ENCODE measurements around the gene UBE2J2. TPM values are rescaled to one million over a fixed set of nuclear protein-coding genes. Genes with fewer than 3 reads are reported as not detected.

The UBE2J2 gene
- total RNA-seq, 2 experiments from 2014 or later, result 62.4 to 63.5 TPM

GRCh38 chr1:1232208-1232795, 41.4 kb downstream of the UBE2J2 start, which contains the start of gene B3GALT6:
B3GALT6 (plus strand) TSS chr1:1232237; CDS start chr1:1232279, 42 bp downstream.
- H3K27ac Mint-ChIP-seq, result peak within 1 kb of the TSS; percentile 91
- ChIA-PET CTCF (interaction anchor here (1.1 to 3.7 kb wide), 3 partner anchors 111 to 213 kb away, joined by 3 to 47 read pairs (median 4); no protein-coding TSS in a partner anchor), POLR2A (interaction anchor here (1.0 to 3.2 kb wide), 9 partner anchors 8 to 192 kb away, joined by 3 to 19 read pairs (median 9); partner anchors contain the start of genes TNFRSF4 and UBE2J2)
- no peak for DNase-seq
- H3K4me3 Mint-ChIP-seq, result peak within 1 kb of the TSS; percentile 85
- no peaks in the 10 kb centered on the region for H3K27me3 Mint-ChIP-seq
- peaks cover 37% of the 10 kb centered on the region for H3K4me1 Mint-ChIP-seq
- H3K36me3 Mint-ChIP-seq (ENCODE audit: low read depth), result peaks cover 47% of the 10 kb centered on the region
- H3K9me3 Mint-ChIP-seq, result peaks cover 3% of the 10 kb centered on the region

- Mint-ChIP-seq H3K4me1 (peaks cover 37% of the 10 kb centered on the region), H3K27ac (peak within 1 kb of the TSS; percentile 91), H3K27me3 (no peaks in the 10 kb centered on the region), H3K4me3 (peak within 1 kb of the TSS; percentile 85), H3K9me3 (peaks cover 3% of the 10 kb centered on the region), H3K36me3 (ENCODE audit: low read depth) (peaks cover 47% of the 10 kb centered on the region)
- POLR2A ChIA-PET, result interaction anchor here (0.8 to 3.2 kb wide), 17 partner anchors 9 to 191 kb away, joined by 3 to 21 read pairs (median 6); partner anchors contain the start of genes TNFRSF18, TNFRSF4 and UBE2J2
- CTCF ChIA-PET, result interaction anchor here (0.8 to 3.7 kb wide), 11 partner anchors 12 to 212 kb away, joined by 3 to 47 read pairs (median 3); partner anchors contain the start of gene UBE2J2
- DNase-seq, result peak; percentile 97
Measured at GRCh38 chr1:1231400-1232207, 42.0 kb downstream of the UBE2J2 start, which contains the start of gene SDF4. SDF4 (minus strand) TSS chr1:1232001; CDS start chr1:1228772, 3,229 bp downstream.

DNA sequence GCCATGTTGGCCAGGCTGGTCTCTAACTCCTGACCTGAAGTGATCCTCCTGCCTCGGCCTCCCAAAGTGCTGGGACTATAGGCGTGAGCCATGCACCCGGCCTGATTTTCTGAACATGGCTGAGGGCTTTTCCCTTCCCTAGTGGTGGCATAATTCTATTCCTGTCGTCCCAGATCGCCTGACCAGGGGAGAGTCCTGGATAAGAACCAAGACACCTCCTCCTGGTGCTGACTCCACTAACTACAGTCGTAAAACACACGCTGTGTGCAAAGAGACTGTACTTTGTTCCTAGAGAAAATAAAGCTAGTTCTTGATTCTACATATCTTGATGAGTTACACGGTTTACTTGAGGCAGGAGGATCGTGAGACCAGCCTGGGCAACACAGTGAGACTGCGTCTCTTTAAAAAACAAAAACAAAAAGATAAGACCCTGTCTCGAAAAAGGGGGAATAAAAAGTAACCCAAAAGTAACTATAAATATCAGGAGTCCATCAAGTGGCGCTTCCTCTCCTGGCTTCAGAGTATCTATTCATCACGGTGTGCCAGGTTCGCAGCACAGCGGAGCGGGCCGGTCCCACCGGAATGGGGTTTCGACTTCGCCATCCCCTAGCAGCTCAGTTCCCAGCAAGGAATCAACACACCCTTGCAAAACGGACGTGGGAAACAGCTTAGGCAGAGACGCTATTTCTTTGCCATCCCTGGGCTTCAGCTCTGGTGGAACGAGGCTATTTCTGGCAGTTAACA, 42.8 kb downstream of the UBE2J2 start:
- no peak for DNase-seq
- H3K27ac Mint-ChIP-seq, result peak overlapping the region; percentile 91
- peaks cover 3% of the 10 kb centered on the region for H3K9me3 Mint-ChIP-seq
- peaks cover 54% of the 10 kb centered on the region for H3K36me3 Mint-ChIP-seq (ENCODE audit: low read depth)
- no peaks in the 10 kb centered on the region for H3K27me3 Mint-ChIP-seq
- H3K4me1 Mint-ChIP-seq, result peaks cover 41% of the 10 kb centered on the region
- ChIA-PET CTCF (interaction anchor here (0.8 to 3.7 kb wide), 11 partner anchors 11 to 212 kb away, joined by 3 to 47 read pairs (median 3); partner anchors contain the start of gene UBE2J2), POLR2A (interaction anchor here (0.8 to 3.2 kb wide), 15 partner anchors 9 to 167 kb away, joined by 3 to 21 read pairs (median 9); partner anchors contain the start of genes TNFRSF18, TNFRSF4 and UBE2J2)
- H3K4me3 Mint-ChIP-seq, result peak overlapping the region; percentile 85

GRCh38 chr1:1229770-1230169, 43.9 kb downstream of the UBE2J2 start:
- H3K36me3 Mint-ChIP-seq (ENCODE audit: low read depth), result peaks cover 65% of the 10 kb centered on the region
- POLR2A ChIA-PET, result interaction anchor here (2.0 to 3.2 kb wide), 4 partner anchors 11 to 108 kb away, joined by 11 to 19 read pairs (median 14); partner anchors contain the start of gene TNFRSF4
- CTCF ChIA-PET, result interaction anchor here (1.1 to 3.7 kb wide), 2 partner anchors 10 to 108 kb away, joined by 3 to 47 read pairs; no protein-coding TSS in a partner anchor

DNA sequence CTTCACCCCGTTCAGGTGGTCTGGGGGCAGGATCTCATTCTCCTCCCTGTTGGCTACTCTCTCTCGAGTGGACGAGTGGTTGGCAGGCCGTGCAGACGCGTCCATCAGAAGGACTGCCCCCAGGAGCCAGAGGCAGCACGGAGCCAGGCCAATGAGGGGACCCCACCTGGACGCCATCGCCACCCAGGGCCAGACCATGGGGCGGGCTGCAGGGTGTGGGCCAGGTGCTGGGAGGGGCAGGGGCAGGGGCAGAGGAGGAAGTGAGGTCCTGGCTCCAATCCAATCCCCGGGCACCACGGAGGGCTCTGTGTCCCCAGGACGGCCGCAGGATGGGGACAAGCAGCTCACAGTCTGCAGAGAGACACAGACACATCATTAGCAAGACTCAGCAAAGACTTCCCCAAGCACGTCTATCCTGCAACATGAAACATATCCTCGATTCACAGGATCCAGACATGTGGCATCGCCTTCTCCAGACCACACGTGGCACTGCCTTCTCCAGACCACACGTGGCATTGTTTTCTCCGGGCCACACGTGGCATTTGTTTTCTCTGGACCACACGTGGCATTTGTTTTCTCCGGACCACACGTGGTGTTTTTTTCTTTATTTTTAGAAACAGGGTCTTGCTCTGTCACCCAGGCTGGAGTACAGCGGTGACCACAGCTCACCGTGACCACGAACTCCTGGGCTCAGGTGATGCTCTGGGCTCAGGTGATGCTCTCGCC, 44.9 kb downstream of the UBE2J2 start:
- Mint-ChIP-seq H3K27ac (no peak overlapping the region), H3K4me3 (no peak overlapping the region), H3K27me3 (no peaks in the 10 kb centered on the region), H3K36me3 (ENCODE audit: low read depth) (peaks cover 65% of the 10 kb centered on the region), H3K4me1 (peaks cover 34% of the 10 kb centered on the region), H3K9me3 (peaks cover 5% of the 10 kb centered on the region)
- POLR2A ChIA-PET, result interaction anchor here (0.6 kb wide), 1 partner anchor 33 kb away, joined by 3 read pairs; no protein-coding TSS in a partner anchor
- DNase-seq, result no peak
- CTCF ChIA-PET, result interaction anchor here (1.1 to 3.7 kb wide), 2 partner anchors 9 to 107 kb away, joined by 3 to 47 read pairs; no protein-coding TSS in a partner anchor

More at GRCh38 chr1:1229770-1230169, 43.9 kb downstream of the UBE2J2 start:
- Mint-ChIP-seq H3K4me3 (peak overlapping the region; percentile 85), H3K27me3 (no peaks in the 10 kb centered on the region), H3K9me3 (peaks cover 5% of the 10 kb centered on the region), H3K4me1 (peaks cover 44% of the 10 kb centered on the region), H3K27ac (peak overlapping the region; percentile 91)
- DNase-seq, result no peak

- no peak for DNase-seq
- peaks cover 65% of the 10 kb centered on the region for H3K36me3 Mint-ChIP-seq (ENCODE audit: low read depth)
- CTCF ChIA-PET, result no interaction called here
- peaks cover 2% of the 10 kb centered on the region for H3K9me3 Mint-ChIP-seq
- no peak overlapping the region for H3K4me3 Mint-ChIP-seq
- H3K4me1 Mint-ChIP-seq, result peaks cover 30% of the 10 kb centered on the region
- H3K27ac Mint-ChIP-seq, result no peak overlapping the region
- POLR2A ChIA-PET, result no interaction called here
- H3K27me3 Mint-ChIP-seq, result no peaks in the 10 kb centered on the region
Measured at GRCh38 chr1:1228187-1228586, 45.5 kb downstream of the UBE2J2 start.

DNA sequence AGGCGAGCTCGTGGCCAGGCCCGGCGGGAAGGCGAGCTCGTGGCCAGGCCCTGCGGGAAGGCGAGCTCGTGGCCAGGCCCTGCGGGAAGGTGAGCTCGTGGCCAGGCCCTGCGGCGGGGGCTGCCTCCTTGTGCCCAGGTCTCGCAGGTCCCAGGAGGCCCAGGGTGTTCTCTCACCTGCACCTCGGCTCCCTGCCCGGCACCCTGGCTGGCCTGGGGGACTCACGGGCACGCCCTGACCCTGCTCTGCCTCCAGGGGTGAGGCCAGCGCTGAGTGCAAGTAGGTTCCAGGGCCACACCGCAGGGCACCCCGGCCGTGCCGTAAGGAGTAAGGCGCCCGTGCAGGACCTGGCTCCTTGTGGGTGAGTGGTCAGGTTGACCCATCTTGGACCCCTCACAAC, 46.3 kb downstream of the UBE2J2 start:
- Mint-ChIP-seq H3K4me1 (peaks cover 34% of the 10 kb centered on the region), H3K27me3 (no peaks in the 10 kb centered on the region), H3K9me3 (peaks cover 2% of the 10 kb centered on the region), H3K4me3 (no peak overlapping the region), H3K36me3 (ENCODE audit: low read depth) (peaks cover 73% of the 10 kb centered on the region), H3K27ac (no peak overlapping the region)
- ChIA-PET POLR2A (interaction anchor here (0.9 to 1.6 kb wide), 2 partner anchors 15 to 67 kb away, joined by 3 to 4 read pairs; no protein-coding TSS in a partner anchor), CTCF (no interaction called here)
- no peak for DNase-seq

DNA sequence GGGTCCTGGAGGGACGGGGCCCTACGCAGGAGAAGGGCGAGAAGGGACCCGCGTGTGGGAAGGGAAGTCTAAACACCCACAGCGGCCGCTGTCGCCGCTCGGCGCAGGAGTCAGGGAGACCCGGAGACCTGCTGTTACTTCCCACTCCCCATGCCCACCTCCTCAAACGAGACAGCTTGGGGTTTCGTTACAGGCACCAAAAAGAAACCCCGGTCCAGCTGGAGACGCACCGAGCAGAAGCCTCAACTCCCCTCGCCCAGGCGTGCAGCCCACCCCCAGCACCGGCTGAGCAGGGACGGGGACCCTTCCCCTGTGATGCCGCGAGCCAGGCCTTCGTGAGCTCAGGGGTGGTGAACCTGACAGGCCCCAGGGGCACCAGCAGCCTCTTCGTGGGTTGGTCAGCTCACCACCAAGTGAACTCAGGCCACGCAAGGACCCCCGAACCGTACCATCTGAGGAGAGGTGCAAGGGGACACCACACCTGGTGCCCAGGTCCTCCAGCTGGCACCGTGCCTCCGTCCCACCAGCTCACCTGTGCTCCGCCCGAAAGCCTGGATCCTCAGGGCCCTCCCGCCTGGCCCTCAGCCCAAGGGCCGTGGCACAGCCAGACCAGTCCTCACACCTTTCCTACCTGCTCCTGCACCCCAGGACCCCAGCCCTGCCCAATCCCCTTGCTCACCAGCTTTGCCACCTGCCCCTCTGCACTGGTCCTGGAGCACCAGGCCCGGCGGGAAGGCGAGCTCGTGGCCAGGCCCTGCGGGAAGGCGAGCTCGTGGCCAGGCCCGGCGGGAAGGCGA, 46.9 kb downstream of the UBE2J2 start:
- Mint-ChIP-seq H3K9me3 (peaks cover 2% of the 10 kb centered on the region), H3K27ac (no peak overlapping the region), H3K27me3 (no peaks in the 10 kb centered on the region), H3K36me3 (ENCODE audit: low read depth) (peaks cover 76% of the 10 kb centered on the region), H3K4me1 (peaks cover 34% of the 10 kb centered on the region), H3K4me3 (no peak overlapping the region)
- ChIA-PET POLR2A (interaction anchor here (0.9 to 1.6 kb wide), 2 partner anchors 14 to 68 kb away, joined by 3 to 4 read pairs; no protein-coding TSS in a partner anchor), CTCF (no interaction called here)
- DNase-seq, result no peak

- H3K36me3 Mint-ChIP-seq (ENCODE audit: low read depth), result peaks cover 79% of the 10 kb centered on the region
- no peak for DNase-seq
- H3K27ac Mint-ChIP-seq, result peak overlapping the region; percentile 48
- ChIA-PET CTCF (no interaction called here), POLR2A (interaction anchor here (1.6 kb wide), 1 partner anchor 13 kb away, joined by 4 read pairs; no protein-coding TSS in a partner anchor)
- peaks cover 31% of the 10 kb centered on the region for H3K4me1 Mint-ChIP-seq
- no peaks in the 10 kb centered on the region for H3K27me3 Mint-ChIP-seq
- H3K9me3 Mint-ChIP-seq, result peaks cover 2% of the 10 kb centered on the region
- H3K4me3 Mint-ChIP-seq, result no peak overlapping the region
Measured at GRCh38 chr1:1225913-1226312, 47.7 kb downstream of the UBE2J2 start.

DNA sequence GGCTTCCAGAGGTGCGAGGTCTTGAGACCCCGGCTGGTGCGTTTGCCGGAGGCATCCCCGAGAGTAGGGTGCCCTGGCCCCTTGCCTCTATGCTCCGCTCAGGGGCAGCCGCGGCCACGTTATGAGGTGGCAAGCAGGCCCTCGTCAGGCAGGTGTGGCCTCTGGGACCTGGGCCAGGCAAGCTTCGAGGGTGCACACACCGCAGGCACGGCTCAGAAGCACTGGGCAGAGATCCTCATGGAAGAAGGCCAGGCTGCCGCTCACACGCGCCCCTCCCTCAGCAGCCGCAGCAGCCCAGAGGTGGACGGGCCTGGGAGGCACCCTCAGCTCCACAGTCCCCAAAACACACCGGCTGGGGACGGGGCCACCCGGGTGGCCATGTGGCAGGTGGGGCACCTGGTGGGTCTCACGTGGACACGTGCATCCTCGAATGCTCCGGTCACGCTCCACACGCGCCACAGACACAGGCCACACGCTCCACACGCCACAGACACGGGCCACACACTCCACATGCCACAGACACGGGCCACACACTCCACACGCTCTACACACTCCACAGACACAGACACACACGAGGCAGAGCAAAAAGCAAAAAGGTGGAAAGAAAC, 48.3 kb downstream of the UBE2J2 start:
- Mint-ChIP-seq H3K36me3 (ENCODE audit: low read depth) (peaks cover 80% of the 10 kb centered on the region), H3K4me3 (no peak overlapping the region), H3K4me1 (peaks cover 31% of the 10 kb centered on the region), H3K27ac (peak overlapping the region; percentile 48), H3K27me3 (no peaks in the 10 kb centered on the region), H3K9me3 (peaks cover 2% of the 10 kb centered on the region)
- POLR2A ChIA-PET, result interaction anchor here (1.4 kb wide), 1 partner anchor 12 kb away, joined by 3 read pairs; no protein-coding TSS in a partner anchor
- DNase-seq, result no peak
- CTCF ChIA-PET, result no interaction called here

GRCh38 chr1:1223891-1224290, 49.8 kb downstream of the UBE2J2 start:
- H3K4me3 Mint-ChIP-seq, result no peak overlapping the region
- no peak overlapping the region for H3K27ac Mint-ChIP-seq
- CTCF ChIA-PET, result no interaction called here
- peaks cover 5% of the 10 kb centered on the region for H3K9me3 Mint-ChIP-seq
- POLR2A ChIA-PET, result no interaction called here
- no peak for DNase-seq
- H3K4me1 Mint-ChIP-seq, result peaks cover 33% of the 10 kb centered on the region
- H3K36me3 Mint-ChIP-seq (ENCODE audit: low read depth), result peaks cover 82% of the 10 kb centered on the region
- H3K27me3 Mint-ChIP-seq, result no peaks in the 10 kb centered on the region

Measured in activated CD4-positive, alpha-beta memory T cell treated with anti-CD3 and anti-CD28 coated beads, Interleukin-2, amount 10 ng/mL, durations not matched to agents 7 days and 5 days (primary cell).